ENCODE results near the gene MAS1. TPM values are rescaled to one million over a fixed set of nuclear protein-coding genes. Genes with fewer than 3 reads are reported as not detected.

The MAS1 gene
- total RNA-seq, 1 experiment from 2014 or later, result not detected

GRCh38 chr6:159879856-159880255 is 10.9 kb upstream of the MAS1 start:
- DNase-seq (ENCODE audit: low read depth), result no peak

- no peak for DNase-seq (ENCODE audit: low read depth)
These were observed 10.3 kb upstream of the MAS1 start for GRCh38 chr6:159880412-159880975.

GRCh38 chr6:159884720-159885119 is 6.1 kb upstream of the MAS1 start:
- no peak for DNase-seq (ENCODE audit: low read depth)

GRCh38 chr6:159886270-159886669 is 4.5 kb upstream of the MAS1 start:
- no peak for DNase-seq (ENCODE audit: low read depth)

- DNase-seq (ENCODE audit: low read depth), result no peak
These were observed 3.6 kb upstream of the MAS1 start for GRCh38 chr6:159887146-159887545.

GRCh38 chr6:159887761-159888160 is 3.0 kb upstream of the MAS1 start:
- no peak for DNase-seq (ENCODE audit: low read depth)

GRCh38 chr6:159890201-159890600 is 587 bp upstream of the MAS1 start:
- DNase-seq (ENCODE audit: low read depth), result no peak

GRCh38 chr6:159892053-159892452 is 1.3 kb downstream of the MAS1 start:
- no peak for DNase-seq (ENCODE audit: low read depth)

GRCh38 chr6:159893064-159893463 is 2.3 kb downstream of the MAS1 start:
- no peak for DNase-seq (ENCODE audit: low read depth)

- DNase-seq (ENCODE audit: low read depth), result no peak
These were observed 4.2 kb downstream of the MAS1 start for GRCh38 chr6:159894991-159895390.

GRCh38 chr6:159897603-159898002 is 6.8 kb downstream of the MAS1 start:
- no peak for DNase-seq (ENCODE audit: low read depth)

- DNase-seq (ENCODE audit: low read depth), result no peak
These were observed 7.7 kb downstream of the MAS1 start for GRCh38 chr6:159898519-159898918.

- DNase-seq (ENCODE audit: low read depth), result peak; percentile 97
These were observed 9.4 kb downstream of the MAS1 start for GRCh38 chr6:159899994-159900745.

GRCh38 chr6:159902620-159903019 is 11.8 kb downstream of the MAS1 start:
- no peak for DNase-seq (ENCODE audit: low read depth)

- DNase-seq (ENCODE audit: low read depth), result no peak
These were observed 13.7 kb downstream of the MAS1 start for GRCh38 chr6:159904497-159904911.

- no peak for DNase-seq (ENCODE audit: low read depth)
These were observed 15.6 kb downstream of the MAS1 start for GRCh38 chr6:159906400-159906799.

- DNase-seq (ENCODE audit: low read depth), result peak; percentile 20
These were observed 17.7 kb downstream of the MAS1 start for GRCh38 chr6:159908535-159908934.

GRCh38 chr6:159908979-159909378 is 18.2 kb downstream of the MAS1 start:
- no peak for DNase-seq (ENCODE audit: low read depth)

- DNase-seq (ENCODE audit: low read depth), result no peak
These were observed 19.6 kb downstream of the MAS1 start for GRCh38 chr6:159910342-159910741.

- no peak for DNase-seq (ENCODE audit: low read depth)
These were observed 22.6 kb downstream of the MAS1 start for GRCh38 chr6:159913375-159913774.

GRCh38 chr6:159913862-159914564 is 23.2 kb downstream of the MAS1 start:
- DNase-seq (ENCODE audit: low read depth), result no peak

- no peak for DNase-seq (ENCODE audit: low read depth)
These were observed 23.8 kb downstream of the MAS1 start for GRCh38 chr6:159914565-159914923.

- DNase-seq (ENCODE audit: low read depth), result no peak
These were observed 24.6 kb downstream of the MAS1 start for GRCh38 chr6:159915397-159915796.
